SH-SY5Y (cell line): ENCODE results near the gene SYNC.

Experiments
- GATA2 ChIP-seq: IDR thresholded peaks from 2 replicates; pipeline ENCODE4 v1.6.1; 2011; ENCODE audit warnings: mild to moderate bottlenecking, low read depth, low read length
- GATA3 ChIP-seq: IDR thresholded peaks from 2 replicates; pipeline ENCODE4 v1.6.1; 2011; ENCODE audit warnings: low read depth, mild to moderate bottlenecking, low read length, moderate library complexity

GRCh38 chr1:32666901-32667566 lies 35.5 kb downstream of the SYNC start:
- TF ChIP-seq GATA2 (no peak), GATA3 (no peak)
